Measurements from ENCODE around the gene TMEM100.

The TMEM100 gene

GRCh38 chr17:55693254-55694216 is 29.1 kb downstream of the TMEM100 start:
- Histone ChIP-seq H3K79me2 (ENCODE audit: control insufficient read depth, low read length) (no peaks in the 10 kb centered on the region), H3K4me1 (ENCODE audit: control insufficient read depth, low read length) (peaks cover 29% of the 10 kb centered on the region), H3K9me3 (ENCODE audit: control insufficient read depth, insufficient read depth, low read length) (no peaks in the 10 kb centered on the region), H3F3A (ENCODE audit: control insufficient read depth, insufficient read depth) (no peaks in the 10 kb centered on the region), H3K9me2 (replicated peaks; ENCODE audit: control insufficient read depth, low read length) (no peaks in the 10 kb centered on the region), H3K4me3 (ENCODE audit: low read length) (no peak overlapping the region), H3K36me3 (ENCODE audit: control insufficient read depth, low read length) (no peaks in the 10 kb centered on the region), H4K20me1 (ENCODE audit: control insufficient read depth, insufficient read depth, low read depth, low read length) (no peaks in the 10 kb centered on the region), H3K27ac (ENCODE audit: low read depth, low read length) (no peak overlapping the region), H3K27me3 (ENCODE audit: control insufficient read depth, low read length) (no peaks in the 10 kb centered on the region), H3K4me2 (ENCODE audit: low read length) (no peak overlapping the region)
- TF ChIP-seq EZH2phosphoT487 (IDR thresholded peaks at IDR 0.05; ENCODE audit: borderline replicate concordance, low read length) = no peak
- TF ChIP-seq CTCF (IDR thresholded peaks at IDR 0.05; ENCODE audit: low read depth, low read length, poor library complexity, severe bottlenecking) = no peak

GRCh38 chr17:55692276-55692675 is 30.4 kb downstream of the TMEM100 start:
- Histone ChIP-seq H3K4me1 (ENCODE audit: control insufficient read depth, low read length) (peaks cover 29% of the 10 kb centered on the region), H3K9me3 (ENCODE audit: control insufficient read depth, insufficient read depth, low read length) (peaks cover 11% of the 10 kb centered on the region; the same call in 1 of the 2 replicates), H3K9me2 (replicated peaks; ENCODE audit: control insufficient read depth, low read length) (no peaks in the 10 kb centered on the region), H3F3A (ENCODE audit: control insufficient read depth, insufficient read depth) (no peaks in the 10 kb centered on the region), H3K79me2 (ENCODE audit: control insufficient read depth, low read length) (no peaks in the 10 kb centered on the region), H4K20me1 (ENCODE audit: control insufficient read depth, insufficient read depth, low read depth, low read length) (no peaks in the 10 kb centered on the region), H3K4me3 (ENCODE audit: low read length) (no peak overlapping the region), H3K36me3 (ENCODE audit: control insufficient read depth, low read length) (no peaks in the 10 kb centered on the region), H3K4me2 (ENCODE audit: low read length) (no peak overlapping the region), H3K27me3 (ENCODE audit: control insufficient read depth, low read length) (no peaks in the 10 kb centered on the region), H3K27ac (ENCODE audit: low read depth, low read length) (no peak overlapping the region)
- no peak for TF ChIP-seq EZH2phosphoT487 (IDR thresholded peaks at IDR 0.05; ENCODE audit: borderline replicate concordance, low read length)
- TF ChIP-seq CTCF (IDR thresholded peaks at IDR 0.05; ENCODE audit: low read depth, low read length, poor library complexity, severe bottlenecking) = no peak

- Histone ChIP-seq H4K20me1 (ENCODE audit: control insufficient read depth, insufficient read depth, low read depth, low read length) (no peaks in the 10 kb centered on the region), H3K9me2 (replicated peaks; ENCODE audit: control insufficient read depth, low read length) (no peaks in the 10 kb centered on the region), H3F3A (ENCODE audit: control insufficient read depth, insufficient read depth) (no peaks in the 10 kb centered on the region), H3K4me1 (ENCODE audit: control insufficient read depth, low read length) (peaks cover 29% of the 10 kb centered on the region), H3K36me3 (ENCODE audit: control insufficient read depth, low read length) (no peaks in the 10 kb centered on the region), H3K27ac (ENCODE audit: low read depth, low read length) (no peak overlapping the region), H3K9me3 (ENCODE audit: control insufficient read depth, insufficient read depth, low read length) (peaks cover 17% of the 10 kb centered on the region; the same call in 1 of the 2 replicates), H3K27me3 (ENCODE audit: control insufficient read depth, low read length) (no peaks in the 10 kb centered on the region), H3K4me2 (ENCODE audit: low read length) (no peak overlapping the region), H3K4me3 (ENCODE audit: low read length) (no peak overlapping the region), H3K79me2 (ENCODE audit: control insufficient read depth, low read length) (no peaks in the 10 kb centered on the region)
- TF ChIP-seq CTCF (IDR thresholded peaks at IDR 0.05; ENCODE audit: low read depth, low read length, poor library complexity, severe bottlenecking) (no peak), EZH2phosphoT487 (IDR thresholded peaks at IDR 0.05; ENCODE audit: borderline replicate concordance, low read length) (no peak)
Observed at GRCh38 chr17:55691666-55692065, 31.0 kb downstream of the TMEM100 start.
